ENCODE data around the gene TNK1.
"Not testable (repeated sequence)": the region's sequence is repeated elsewhere in the genome, so short reads cannot be mapped to it uniquely, and the experiment has no call there.

TNK1 gene

DNA sequence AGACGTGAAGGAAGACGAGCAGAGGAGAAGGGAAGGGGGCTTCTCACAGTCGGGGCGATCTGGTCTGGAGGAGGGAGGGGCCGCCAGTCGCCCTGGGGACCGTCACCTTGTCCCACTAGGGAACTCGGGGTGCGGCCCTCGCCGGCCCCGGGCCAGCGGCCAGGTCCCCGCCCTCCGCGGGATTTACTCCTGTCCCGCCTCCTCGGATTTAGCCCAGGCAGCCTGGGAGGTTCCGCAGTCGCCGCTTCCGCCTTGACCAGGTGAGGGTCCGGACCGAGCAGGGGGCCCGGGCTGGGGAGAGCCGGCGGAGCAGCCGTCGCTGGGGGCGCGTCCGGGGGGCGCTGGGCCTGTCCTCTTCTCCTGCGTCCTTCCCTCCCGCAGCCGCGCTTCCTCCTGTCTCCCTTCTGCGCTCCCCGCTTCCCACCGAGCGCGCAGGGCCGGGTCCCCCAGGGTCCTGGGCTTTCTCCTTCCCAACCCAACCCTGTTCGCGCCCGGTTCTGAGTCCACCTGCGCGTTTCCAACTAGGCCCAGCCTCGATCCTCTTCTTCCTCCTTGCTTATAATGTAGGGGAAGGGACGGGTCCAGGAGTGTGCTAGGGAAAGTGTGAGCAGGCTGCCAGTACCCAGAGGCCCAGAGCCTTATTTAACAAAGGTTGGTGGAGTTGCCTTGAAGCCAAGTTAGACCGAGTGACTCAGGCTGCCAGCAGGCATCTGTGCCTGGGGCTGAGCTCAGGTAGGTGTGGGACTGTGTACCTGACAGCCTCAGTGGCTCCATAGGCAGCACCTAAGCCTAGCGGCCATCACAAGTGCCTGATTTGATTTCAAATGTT, at the start of gene TNK1:
TSS of gene TNK1 (plus strand) at position 235 of the 829 bp plus-strand sequence. CDS start 1,838 bp downstream, outside the sequence.
- H3K27ac ChIP-seq (ENCODE audit: low read depth, low read length) = no peak within 1 kb of the TSS
- peaks cover 2 to 8% of the 10 kb centered on the region in 2 donors for H3K36me3 ChIP-seq (ENCODE audit: control insufficient read depth in 1 of 2, insufficient read depth in 2 of 2, low read length in 2 of 2)
- H3K9ac ChIP-seq (ENCODE audit: low read depth in 1 of 2, low read length in 2 of 2) = peak within 1 kb of the TSS; percentile 74 to 76
- H3K27me3 ChIP-seq (ENCODE audit: control insufficient read depth in 1 of 2, insufficient read depth in 2 of 2, low read length in 2 of 2) = peaks cover 0 to 10% of the 10 kb centered on the region in 2 donors
- peak within 1 kb of the TSS; percentile 68 to 75 for H3K4me3 ChIP-seq (ENCODE audit: low read depth in 1 of 2, low read length in 2 of 2)
- no peaks in the 10 kb centered on the region for H3K9me3 ChIP-seq (ENCODE audit: control insufficient read depth in 1 of 2, low read length in 2 of 2)
- H3K4me1 ChIP-seq (ENCODE audit: control insufficient read depth in 1 of 2, insufficient read depth in 2 of 2, low read length in 2 of 2) = peaks cover 9 to 30% of the 10 kb centered on the region in 2 donors

GRCh38 chr17:7332111-7332510, 48.8 kb upstream of the TNK1 start:
- Histone ChIP-seq H3K9ac (ENCODE audit: low read depth in 1 of 2, low read length in 2 of 2) (no peak overlapping the region), H3K27ac (ENCODE audit: low read depth, low read length) (no peak overlapping the region)

DNA sequence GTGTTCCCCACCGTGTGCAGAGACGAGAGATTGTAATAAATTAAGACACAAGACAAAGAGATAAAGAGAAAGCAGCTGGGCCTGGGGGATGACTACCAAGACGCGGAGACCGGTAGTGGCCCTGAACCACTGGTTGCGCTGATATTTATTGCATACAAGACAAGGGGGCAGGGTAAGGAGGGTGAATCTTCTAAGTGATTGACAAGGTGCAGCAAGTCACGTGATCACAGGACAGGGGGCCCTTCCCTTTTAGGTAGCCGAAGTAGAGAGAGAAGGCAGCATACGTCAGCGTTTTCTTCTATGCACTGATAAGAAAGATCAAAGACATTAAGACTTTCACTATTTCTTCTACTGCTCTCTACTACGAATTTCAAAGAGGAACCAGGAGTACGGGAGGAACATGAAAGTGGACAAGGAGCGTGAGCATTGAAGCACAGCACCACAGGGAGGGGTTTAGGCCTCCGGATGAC, 48.3 kb upstream of the TNK1 start:
- not testable (repeated sequence) for H3K9ac ChIP-seq (ENCODE audit: low read depth in 1 of 2, low read length in 2 of 2); H3K9me3 ChIP-seq (ENCODE audit: control insufficient read depth in 1 of 2, low read length in 2 of 2); H3K27me3 ChIP-seq (ENCODE audit: control insufficient read depth in 1 of 2, insufficient read depth in 2 of 2, low read length in 2 of 2); H3K4me3 ChIP-seq (ENCODE audit: low read depth in 1 of 2, low read length in 2 of 2); H3K27ac ChIP-seq (ENCODE audit: low read depth, low read length); H3K36me3 ChIP-seq (ENCODE audit: control insufficient read depth in 1 of 2, insufficient read depth in 2 of 2, low read length in 2 of 2)
- H3K4me1 ChIP-seq (ENCODE audit: control insufficient read depth in 1 of 2, insufficient read depth in 2 of 2, low read length in 2 of 2) = peaks cover 12 to 28% of the 10 kb centered on the region in 2 donors

More at GRCh38 chr17:7332111-7332510, 48.8 kb upstream of the TNK1 start:
- Histone ChIP-seq H3K9me3 (ENCODE audit: control insufficient read depth in 1 of 2, low read length in 2 of 2) (no peaks in the 10 kb centered on the region), H3K4me3 (ENCODE audit: low read depth in 1 of 2, low read length in 2 of 2) (no peak overlapping the region), H3K27me3 (ENCODE audit: control insufficient read depth in 1 of 2, insufficient read depth in 2 of 2, low read length in 2 of 2) (no peaks in the 10 kb centered on the region), H3K36me3 (ENCODE audit: control insufficient read depth in 1 of 2, insufficient read depth in 2 of 2, low read length in 2 of 2) (no peaks in the 10 kb centered on the region), H3K4me1 (ENCODE audit: control insufficient read depth in 1 of 2, insufficient read depth in 2 of 2, low read length in 2 of 2) (peaks cover 12 to 29% of the 10 kb centered on the region in 2 donors)

- H3K27ac ChIP-seq (ENCODE audit: low read depth, low read length) = no peak overlapping the region
These were observed 45.9 kb upstream of the TNK1 start for GRCh38 chr17:7334938-7335538.

GRCh38 chr17:7335765-7336164, 45.1 kb upstream of the TNK1 start:
- not testable (repeated sequence) for H3K27ac ChIP-seq (ENCODE audit: low read depth, low read length); H3K9ac ChIP-seq (ENCODE audit: low read depth in 1 of 2, low read length in 2 of 2); H3K36me3 ChIP-seq (ENCODE audit: control insufficient read depth in 1 of 2, insufficient read depth in 2 of 2, low read length in 2 of 2); H3K27me3 ChIP-seq (ENCODE audit: control insufficient read depth in 1 of 2, insufficient read depth in 2 of 2, low read length in 2 of 2); H3K9me3 ChIP-seq (ENCODE audit: control insufficient read depth in 1 of 2, low read length in 2 of 2); H3K4me3 ChIP-seq (ENCODE audit: low read depth in 1 of 2, low read length in 2 of 2)
- H3K4me1 ChIP-seq (ENCODE audit: control insufficient read depth in 1 of 2, insufficient read depth in 2 of 2, low read length in 2 of 2) = peaks cover 4 to 11% of the 10 kb centered on the region in 2 donors

More at GRCh38 chr17:7334938-7335538, 45.9 kb upstream of the TNK1 start:
- Histone ChIP-seq H3K27me3 (ENCODE audit: control insufficient read depth in 1 of 2, insufficient read depth in 2 of 2, low read length in 2 of 2) (no peaks in the 10 kb centered on the region), H3K36me3 (ENCODE audit: control insufficient read depth in 1 of 2, insufficient read depth in 2 of 2, low read length in 2 of 2) (no peaks in the 10 kb centered on the region), H3K4me3 (ENCODE audit: low read depth in 1 of 2, low read length in 2 of 2) (no peak overlapping the region), H3K9ac (ENCODE audit: low read depth in 1 of 2, low read length in 2 of 2) (no peak overlapping the region), H3K4me1 (ENCODE audit: control insufficient read depth in 1 of 2, insufficient read depth in 2 of 2, low read length in 2 of 2) (peaks cover 4 to 16% of the 10 kb centered on the region in 2 donors), H3K9me3 (ENCODE audit: control insufficient read depth in 1 of 2, low read length in 2 of 2) (no peaks in the 10 kb centered on the region)

- Histone ChIP-seq H3K9me3 (ENCODE audit: control insufficient read depth in 1 of 2, low read length in 2 of 2) (no peaks in the 10 kb centered on the region), H3K9ac (ENCODE audit: low read depth in 1 of 2, low read length in 2 of 2) (peak within 1 kb of the TSS; percentile 56 to 62), H3K27ac (ENCODE audit: low read depth, low read length) (no peak within 1 kb of the TSS), H3K36me3 (ENCODE audit: control insufficient read depth in 1 of 2, insufficient read depth in 2 of 2, low read length in 2 of 2) (no peaks in the 10 kb centered on the region), H3K4me3 (ENCODE audit: low read depth in 1 of 2, low read length in 2 of 2) (peak within 1 kb of the TSS; percentile 61 to 64), H3K4me1 (ENCODE audit: control insufficient read depth in 1 of 2, insufficient read depth in 2 of 2, low read length in 2 of 2) (peaks cover 4 to 11% of the 10 kb centered on the region in 2 donors), H3K27me3 (ENCODE audit: control insufficient read depth in 1 of 2, insufficient read depth in 2 of 2, low read length in 2 of 2) (peaks cover 0 to 2% of the 10 kb centered on the region in 2 donors)
These were observed 44.4 kb upstream of the TNK1 start, which contains the start of gene ACAP1 for GRCh38 chr17:7336240-7337175. Gene ACAP1, plus strand, starts transcription at chr17:7336529. Its CDS starts 206 bp downstream, at chr17:7336735.

DNA sequence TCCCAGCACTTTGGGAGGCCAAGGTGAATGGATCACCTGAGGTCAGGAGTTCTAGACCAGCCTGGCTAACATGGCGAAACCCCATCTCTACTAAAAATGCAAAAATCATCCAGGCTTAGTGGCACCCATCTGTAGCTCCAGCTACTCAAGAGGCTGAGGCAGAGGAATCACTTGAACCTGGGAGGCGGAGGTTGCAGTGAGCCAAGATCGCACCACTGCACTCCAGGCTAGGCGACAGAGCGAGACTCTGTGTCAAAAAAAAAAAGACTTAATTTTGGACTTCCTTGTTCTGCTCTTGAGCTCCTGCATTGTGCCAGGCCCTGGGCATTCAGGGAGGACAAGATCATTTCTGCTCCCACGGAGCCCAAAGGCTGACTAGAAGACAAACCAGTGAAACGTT, 43.3 kb upstream of the TNK1 start:
- not testable (repeated sequence) for H3K36me3 ChIP-seq (ENCODE audit: control insufficient read depth in 1 of 2, insufficient read depth in 2 of 2, low read length in 2 of 2); H3K27ac ChIP-seq (ENCODE audit: low read depth, low read length); H3K9ac ChIP-seq (ENCODE audit: low read depth in 1 of 2, low read length in 2 of 2); H3K9me3 ChIP-seq (ENCODE audit: control insufficient read depth in 1 of 2, low read length in 2 of 2); H3K4me1 ChIP-seq (ENCODE audit: control insufficient read depth in 1 of 2, insufficient read depth in 2 of 2, low read length in 2 of 2); H3K27me3 ChIP-seq (ENCODE audit: control insufficient read depth in 1 of 2, insufficient read depth in 2 of 2, low read length in 2 of 2)
- H3K4me3 ChIP-seq (ENCODE audit: low read depth in 1 of 2, low read length in 2 of 2) = peak overlapping the region in 1 of 2 donors; percentile 61

- H3K27ac ChIP-seq (ENCODE audit: low read depth, low read length) = no peak overlapping the region
- H3K36me3 ChIP-seq (ENCODE audit: control insufficient read depth in 1 of 2, insufficient read depth in 2 of 2, low read length in 2 of 2) = no peaks in the 10 kb centered on the region
- H3K4me1 ChIP-seq (ENCODE audit: control insufficient read depth in 1 of 2, insufficient read depth in 2 of 2, low read length in 2 of 2) = peaks cover 0 to 2% of the 10 kb centered on the region in 2 donors
- H3K9ac ChIP-seq (ENCODE audit: low read depth in 1 of 2, low read length in 2 of 2) = no peak overlapping the region
- peaks cover 0 to 5% of the 10 kb centered on the region in 2 donors for H3K27me3 ChIP-seq (ENCODE audit: control insufficient read depth in 1 of 2, insufficient read depth in 2 of 2, low read length in 2 of 2)
- no peaks in the 10 kb centered on the region for H3K9me3 ChIP-seq (ENCODE audit: control insufficient read depth in 1 of 2, low read length in 2 of 2)
- no peak overlapping the region for H3K4me3 ChIP-seq (ENCODE audit: low read depth in 1 of 2, low read length in 2 of 2)
These were observed 40.7 kb upstream of the TNK1 start for GRCh38 chr17:7340179-7340578.

DNA sequence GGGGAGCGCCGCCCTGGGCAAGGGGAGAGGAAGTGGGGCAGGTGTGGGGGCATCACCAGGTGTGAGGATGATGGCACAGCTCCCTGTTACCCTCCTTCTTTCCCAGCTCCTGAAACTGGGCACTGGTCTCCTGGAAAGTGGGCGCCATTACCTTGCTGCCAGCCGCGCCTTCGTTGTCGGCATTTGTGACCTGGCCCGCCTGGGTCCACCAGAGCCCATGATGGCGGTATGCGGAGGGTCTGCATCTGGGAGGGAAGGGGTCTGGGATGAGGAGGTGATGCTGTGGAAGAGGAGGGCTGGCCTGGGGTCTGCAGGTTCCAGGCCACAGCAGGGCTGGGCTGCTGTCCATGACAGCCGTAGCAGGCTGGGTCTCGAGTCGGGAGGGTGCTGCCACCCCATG, 39.0 kb upstream of the TNK1 start:
- Histone ChIP-seq H3K27me3 (ENCODE audit: control insufficient read depth in 1 of 2, insufficient read depth in 2 of 2, low read length in 2 of 2) (peaks cover 0 to 5% of the 10 kb centered on the region in 2 donors), H3K9me3 (ENCODE audit: control insufficient read depth in 1 of 2, low read length in 2 of 2) (no peaks in the 10 kb centered on the region), H3K9ac (ENCODE audit: low read depth in 1 of 2, low read length in 2 of 2) (no peak overlapping the region), H3K27ac (ENCODE audit: low read depth, low read length) (no peak overlapping the region), H3K4me1 (ENCODE audit: control insufficient read depth in 1 of 2, insufficient read depth in 2 of 2, low read length in 2 of 2) (no peaks in the 10 kb centered on the region), H3K4me3 (ENCODE audit: low read depth in 1 of 2, low read length in 2 of 2) (no peak overlapping the region), H3K36me3 (ENCODE audit: control insufficient read depth in 1 of 2, insufficient read depth in 2 of 2, low read length in 2 of 2) (no peaks in the 10 kb centered on the region)
